SK-N-MC (cell line): ENCODE data around the gene NLRP9.

ENCODE experiments used
- EZH2 ChIP-seq: fragments of 200-600 bp; sonication (generic); IDR thresholded peaks from one replicate; pipeline ENCODE4 v1.6.1; 2017; ENCODE audit warnings: antibody characterized with exemption
- FOXP2 ChIP-seq: optimal IDR thresholded peaks from 2 replicates; pipeline ENCODE3; 2011; ENCODE audit warnings: mild to moderate bottlenecking, moderate library complexity; ENCODE audit not compliant: insufficient read depth; ENCODE audit errors: extremely low read length, control extremely low read depth
- POLR2AphosphoS5 ChIP-seq: IDR thresholded peaks from 2 replicates; pipeline ENCODE4 v1.6.1; 2012; ENCODE audit warnings: mild to moderate bottlenecking, low read depth, low read length, borderline replicate concordance

DNA sequence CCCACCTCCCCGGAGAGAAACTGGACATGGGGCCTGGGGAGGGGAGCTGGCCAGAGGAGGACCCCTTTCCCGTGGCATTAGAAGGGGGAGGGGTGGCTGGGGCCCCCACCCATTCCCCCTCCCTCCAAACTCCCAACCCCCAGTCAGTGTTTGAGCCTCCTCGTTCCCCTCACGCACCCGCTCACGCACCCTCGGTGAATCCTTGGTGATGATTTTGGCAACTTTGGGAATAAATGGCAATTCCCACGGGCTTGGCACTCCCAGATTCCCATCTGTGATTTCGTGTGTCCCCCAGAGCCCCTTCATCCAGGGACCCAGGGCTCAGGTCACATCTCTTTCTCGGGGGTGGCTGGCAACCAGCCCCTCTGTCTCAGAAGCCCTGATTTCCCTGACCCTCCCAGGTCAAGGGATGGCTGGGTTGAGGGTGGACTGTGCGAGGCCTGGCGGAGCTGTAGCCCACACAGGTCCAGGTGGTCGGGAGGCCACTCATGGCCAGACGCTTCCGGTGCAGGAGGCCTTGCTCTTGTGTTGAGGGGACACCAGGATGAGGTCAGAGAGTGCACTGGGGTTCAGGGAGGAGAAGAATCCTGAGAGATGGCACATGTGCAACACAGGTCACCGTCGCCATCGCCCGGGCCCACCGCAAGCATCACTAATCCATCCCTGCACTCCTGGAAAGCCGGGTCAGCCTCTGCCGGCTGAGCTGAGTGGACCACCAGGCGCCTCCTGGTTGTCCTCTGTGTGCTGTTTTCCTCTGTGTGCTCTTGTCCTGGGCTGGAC, 42.5 kb downstream of the NLRP9 start:
- TF ChIP-seq POLR2AphosphoS5 (no peak), EZH2 (no peak), FOXP2 (no peak)
